Activated CD8-positive, alpha-beta memory T cell treated with anti-CD3 and anti-CD28 coated beads, Interleukin-2, amount 10 ng/mL, durations not matched to agents 7 days and 5 days (primary cell): ENCODE results near the gene EEF2K. TPM values are rescaled to one million over a fixed set of nuclear protein-coding genes. Genes with fewer than 3 reads are reported as not detected.

Experiments used
- ATAC-seq: fragments of 150-1000 bp; cut with Tn5 transposase; one replicate; pipeline ENCODE4 v1.10.0; 2021; ENCODE audit warnings: moderate library complexity
- CTCF ChIA-PET: fragments of 350-600 bp; sonication (Branson Sonifier 250); formaldehyde crosslinking; loops from one replicate; lab custom pipeline; 2021; ENCODE audit warnings: antibody characterized with exemption; lab: Charles Lee
- DNase-seq: peaks from one replicate; pipeline ENCODE4 v3.0.0-alpha.2; 2020
- H3K27ac Mint-ChIP-seq: one replicate; pipeline ENCODE4 v1.8.0; 2021; ENCODE audit warnings: mild to moderate bottlenecking, mixed read lengths
- H3K27me3 Mint-ChIP-seq: one replicate; pipeline ENCODE4 v1.8.0; 2021; ENCODE audit warnings: mixed read lengths
- H3K36me3 Mint-ChIP-seq: one replicate; pipeline ENCODE4 v1.8.0; 2021; ENCODE audit warnings: mild to moderate bottlenecking, mixed read lengths
- H3K4me1 Mint-ChIP-seq: one replicate; pipeline ENCODE4 v1.8.0; 2021; ENCODE audit warnings: mixed read lengths
- H3K4me3 Mint-ChIP-seq: one replicate; pipeline ENCODE4 v1.8.0; 2021; ENCODE audit warnings: mild to moderate bottlenecking, moderate library complexity, mixed read lengths
- H3K9me3 Mint-ChIP-seq: one replicate; pipeline ENCODE4 v1.8.0; 2022; ENCODE audit warnings: low read depth, mixed read lengths
- total RNA-seq, 2 experiments: library from RNA; stranded (reverse); gene quantifications; one replicate each; pipeline ENCODE4 v1.2.3, GENCODE V29; 2021

EEF2K gene
- total RNA-seq, 2 experiments from 2014 or later, result 34.8 to 36.7 TPM

GRCh38 chr16:22336581-22336980, 130.5 kb downstream of the EEF2K start:
- no peak overlapping the region for H3K4me3 Mint-ChIP-seq
- H3K36me3 Mint-ChIP-seq, result peaks cover 84% of the 10 kb centered on the region
- no peaks in the 10 kb centered on the region for H3K27me3 Mint-ChIP-seq
- peaks cover 6% of the 10 kb centered on the region for H3K4me1 Mint-ChIP-seq
- DNase-seq, result no peak
- H3K9me3 Mint-ChIP-seq, result peaks cover 24% of the 10 kb centered on the region
- no peak overlapping the region for H3K27ac Mint-ChIP-seq
- ATAC-seq, result no peak
- CTCF ChIA-PET, result interaction anchor here (1.1 to 1.5 kb wide), 2 partner anchors 15 to 18 kb away, joined by 5 to 8 read pairs; no protein-coding TSS in a partner anchor

DNA sequence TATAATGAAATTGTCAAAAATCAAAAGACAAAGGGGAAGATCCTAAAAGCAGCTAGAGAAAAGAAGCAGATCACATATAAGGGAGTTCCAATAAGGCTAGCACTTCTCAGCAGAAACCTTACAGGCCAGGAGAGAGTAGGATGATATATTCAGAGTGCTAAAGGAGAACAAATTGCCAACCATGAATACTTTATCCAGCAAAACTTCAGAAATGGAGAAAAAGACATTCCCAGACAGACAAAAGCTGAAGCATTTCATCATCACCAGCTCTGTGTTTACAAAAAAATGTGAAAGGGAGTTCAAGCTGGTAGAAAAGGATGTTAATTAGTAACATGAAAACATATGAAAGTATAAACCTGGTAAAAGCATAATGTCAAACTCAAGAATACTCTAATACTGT, 131.0 kb downstream of the EEF2K start:
- Mint-ChIP-seq H3K9me3 (peaks cover 24% of the 10 kb centered on the region), H3K4me3 (no peak overlapping the region), H3K4me1 (peaks cover 6% of the 10 kb centered on the region), H3K36me3 (peaks cover 84% of the 10 kb centered on the region), H3K27ac (no peak overlapping the region), H3K27me3 (no peaks in the 10 kb centered on the region)
- no peak for DNase-seq
- ATAC-seq, result no peak
- CTCF ChIA-PET, result interaction anchor here (1.1 to 1.6 kb wide), 3 partner anchors 16 to 60 kb away, joined by 3 to 8 read pairs (median 5); no protein-coding TSS in a partner anchor

DNA sequence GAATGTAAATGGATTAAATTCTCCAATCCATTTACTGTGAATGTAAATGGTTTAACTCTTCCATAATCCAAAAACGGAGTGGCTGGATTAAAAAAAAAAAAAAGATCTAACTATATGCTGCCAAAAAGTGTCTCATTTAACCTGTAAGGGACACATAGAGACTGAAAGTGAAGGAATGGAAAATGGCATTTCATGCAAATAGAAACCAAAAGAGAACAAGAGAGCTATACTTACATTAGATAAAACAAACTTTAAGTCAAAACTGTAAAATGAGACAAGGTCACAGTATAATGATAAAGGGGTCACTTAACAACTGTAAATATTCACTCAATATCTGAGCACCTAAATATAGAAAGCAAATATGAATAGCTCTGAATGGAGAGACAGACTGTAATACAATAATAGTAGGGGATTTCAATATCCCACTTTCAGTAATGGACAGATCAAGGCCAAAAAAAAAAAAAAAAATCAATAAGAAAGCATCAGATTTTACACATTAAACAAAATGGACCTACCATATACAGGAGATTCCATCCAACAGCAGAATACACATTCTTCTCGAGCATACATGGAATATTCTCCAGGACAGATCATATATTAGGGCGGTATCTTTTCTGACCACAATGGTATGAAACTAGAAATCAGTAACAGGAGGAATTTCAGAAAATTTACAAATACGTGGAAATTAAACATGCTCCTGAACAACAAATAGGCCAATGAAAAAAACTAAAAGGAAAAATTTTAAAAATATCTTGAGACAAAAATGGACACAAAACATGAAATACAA, 132.0 kb downstream of the EEF2K start:
- no peak overlapping the region for H3K4me3 Mint-ChIP-seq
- CTCF ChIA-PET, result interaction anchor here (0.6 to 1.6 kb wide), 5 partner anchors 17 to 78 kb away, joined by 3 to 8 read pairs (median 3); no protein-coding TSS in a partner anchor
- H3K9me3 Mint-ChIP-seq, result peaks cover 24% of the 10 kb centered on the region
- no peaks in the 10 kb centered on the region for H3K27me3 Mint-ChIP-seq
- H3K27ac Mint-ChIP-seq, result no peak overlapping the region
- peaks cover 86% of the 10 kb centered on the region for H3K36me3 Mint-ChIP-seq
- H3K4me1 Mint-ChIP-seq, result peaks cover 6% of the 10 kb centered on the region
- ATAC-seq, result no peak
- DNase-seq, result no peak

Other genes with a start within 250 kb of the EEF2K start
- not detected for gene PDZD9, start 205.2 kb upstream of the EEF2K start, total RNA-seq
- gene MOSMO, start 198.2 kb upstream of the EEF2K start, total RNA-seq, result 10 to 100 TPM; 10.2 to 12.6 TPM
- under 1 TPM; 0.28 to 0.29 TPM for gene VWA3A, start 113.7 kb upstream of the EEF2K start, total RNA-seq
- gene SDR42E2, start 43.8 kb upstream of the EEF2K start, total RNA-seq, result under 1 TPM in 1 of 2 experiments, not detected in 1; 0.18 TPM
- 10 to 100 TPM; 56.5 to 88.0 TPM for gene POLR3E, start 91.1 kb downstream of the EEF2K start, total RNA-seq
- 10 to 100 TPM; 42.5 to 49.1 TPM for gene CDR2, start 168.3 kb downstream of the EEF2K start, total RNA-seq